Pancreas (tissue), 10 donors: ENCODE measurements around the gene PAX2. TPM values are rescaled to one million over a fixed set of nuclear protein-coding genes. Genes with fewer than 3 reads are reported as not detected.

Source experiments
- ATAC-seq, 4 donors: fragments of 200-7000 bp; cut with Tn5 transposase; one replicate each; pipeline versions ENCODE4 v1.8.0 to v1.9.1; 2020; ENCODE audit warnings: mild to moderate bottlenecking in 4 of 4, moderate library complexity in 4 of 4
- DNase-seq, 6 donors: peaks; one replicate each; pipeline ENCODE4 v3.0.0-alpha.2; 2020
- FAIRE-seq: peaks from 2 replicates; lab custom pipeline; 2012; peaks lifted over from hg19 to GRCh38; lab: Jason Lieb, UNC
- H3K27ac ChIP-seq, 4 donors: fragments of 200-600 bp; sonication (generic); 1 replicate in 3 of 4; 2 replicates in 1 of 4; pipeline versions ENCODE4 v1.5.0 to v1.8.0; 2020
- H3K27me3 ChIP-seq, 4 donors: fragments of 200-600 bp; one replicate each; pipeline ENCODE4 v1.8.0; 2021
- H3K36me3 ChIP-seq, 3 donors: fragments of 200-600 bp; sonication (generic) in 1 of 3; one replicate each; pipeline versions ENCODE4 v1.5.0 to v1.8.0; 2020 to 2021
- H3K4me1 ChIP-seq, 3 donors: fragments of 200-600 bp; one replicate each; pipeline ENCODE4 v1.8.0; 2021
- H3K4me3 ChIP-seq, 4 donors: fragments of 200-600 bp; sonication (generic) in 2 of 4; one replicate each; pipeline versions ENCODE4 v1.5.0 to v1.8.0; 2020 to 2021
- H3K9me3 ChIP-seq, 4 donors: fragments of 200-600 bp; one replicate each; pipeline ENCODE4 v1.8.0; 2021
- WGBS, 2 donors: extraction: QIAGEN DNeasy Blood & Tissue Kit; methylation state at CpG; one replicate each; pipeline ENCODE4 v1.1.7; 2013; 5-methylcytosine and 5-hydroxymethylcytosine counted together
- intact Hi-C, 3 donors: fragments of 100-400 bp; cut with DNase I; formaldehyde crosslinking; loops; one replicate each; pipeline versions ENCODE4 v1.11.1 to v1.14.2; 2022
- polyA plus RNA-seq, 2 donors: library from polyadenylated mRNA; stranded (reverse); fragments of 200-250 nt; gene quantifications; one replicate each; pipeline ENCODE4 v1.2.3, GENCODE V29; 2013
- total RNA-seq, 6 donors: library from RNA; stranded (reverse); fragmentation: NEBNext Ultra II Directional in 4 of 6; extraction: Animal tissue kit (Norgen Biotek cat#: 25700) in 4 of 6; gene quantifications; one replicate each; pipeline versions ENCODE4 v1.2.1 to v1.2.4, GENCODE V29; 2021 to 2023
- TF ChIP-seq, protein P1 (sequence below), 4 donors: fragments of 200-600 bp; sonication (generic) in 3 of 4; IDR thresholded peaks; one replicate each; pipeline versions ENCODE4 v1.5.0 to v1.8.0; 2021; ENCODE audit warnings: antibody characterized with exemption in 4 of 4
- donor health status: healthy with polysubstance abuse.
- donor health status: DM: no; HTN: no; CAD: no; lungs with moderate emphysema.
- donor health status: DM: no; HTN: no; CAD: no.
- donor health status: control.
- donor health status: control.
- donor health status: Bipolar disorder and iron deficiency.
- donor health status: DM: yes; HTN: yes; CAD: no.
- donor health status: DM: no; HTN: no; CAD: no.
- donor health status: DM: no; HTN: no; CAD: no.
- donor health status: DM: yes; HTN: yes; CAD: no.

PAX2 gene
- total and polyA plus RNA-seq, 8 donors = 0.07 to 0.49 (median 0.26) TPM

DNA sequence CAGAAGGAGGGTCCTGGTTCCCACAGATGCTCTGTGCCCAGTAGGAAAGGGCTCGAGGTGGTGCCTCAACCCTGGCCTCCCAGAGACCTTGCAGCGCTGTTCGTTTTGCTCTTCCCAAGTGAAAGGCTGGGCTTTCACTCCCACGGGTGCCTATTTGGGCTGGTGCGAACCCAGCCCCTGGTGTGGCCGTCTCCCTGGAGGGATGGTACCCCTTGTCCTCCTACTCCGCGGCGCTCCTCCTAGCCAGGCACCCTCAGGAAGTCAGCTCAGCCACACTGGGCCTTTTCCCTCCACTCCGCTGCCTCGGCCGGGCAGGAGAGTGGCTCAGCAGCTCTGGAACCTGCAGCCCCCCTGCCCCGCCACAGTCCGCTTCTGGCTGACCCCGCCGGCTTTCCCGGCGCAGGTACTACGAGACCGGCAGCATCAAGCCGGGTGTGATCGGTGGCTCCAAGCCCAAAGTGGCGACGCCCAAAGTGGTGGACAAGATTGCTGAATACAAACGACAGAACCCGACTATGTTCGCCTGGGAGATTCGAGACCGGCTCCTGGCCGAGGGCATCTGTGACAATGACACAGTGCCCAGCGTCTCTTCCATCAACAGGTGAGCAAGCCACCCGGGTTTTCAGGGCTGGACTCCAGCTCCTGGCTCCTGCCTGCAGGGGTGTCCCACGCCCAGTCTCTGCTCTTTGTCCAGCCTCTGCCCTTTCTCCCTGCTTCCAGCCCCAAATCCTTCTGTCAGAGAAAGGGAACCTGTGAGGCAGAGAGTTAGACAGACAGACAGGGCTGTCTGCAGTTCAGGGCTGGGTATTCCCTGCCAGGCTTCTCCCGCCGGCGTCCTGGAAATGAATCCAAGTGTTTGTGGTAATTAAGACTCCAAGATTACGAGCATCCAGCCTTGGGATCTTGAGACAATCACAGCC lies 5.2 kb downstream of the PAX2 start:
- H3K27me3 ChIP-seq = peaks cover 0 to 48% (median 9%) of the 10 kb centered on the region in 4 donors
- no peak for FAIRE-seq
- ATAC-seq = no peak

DNA sequence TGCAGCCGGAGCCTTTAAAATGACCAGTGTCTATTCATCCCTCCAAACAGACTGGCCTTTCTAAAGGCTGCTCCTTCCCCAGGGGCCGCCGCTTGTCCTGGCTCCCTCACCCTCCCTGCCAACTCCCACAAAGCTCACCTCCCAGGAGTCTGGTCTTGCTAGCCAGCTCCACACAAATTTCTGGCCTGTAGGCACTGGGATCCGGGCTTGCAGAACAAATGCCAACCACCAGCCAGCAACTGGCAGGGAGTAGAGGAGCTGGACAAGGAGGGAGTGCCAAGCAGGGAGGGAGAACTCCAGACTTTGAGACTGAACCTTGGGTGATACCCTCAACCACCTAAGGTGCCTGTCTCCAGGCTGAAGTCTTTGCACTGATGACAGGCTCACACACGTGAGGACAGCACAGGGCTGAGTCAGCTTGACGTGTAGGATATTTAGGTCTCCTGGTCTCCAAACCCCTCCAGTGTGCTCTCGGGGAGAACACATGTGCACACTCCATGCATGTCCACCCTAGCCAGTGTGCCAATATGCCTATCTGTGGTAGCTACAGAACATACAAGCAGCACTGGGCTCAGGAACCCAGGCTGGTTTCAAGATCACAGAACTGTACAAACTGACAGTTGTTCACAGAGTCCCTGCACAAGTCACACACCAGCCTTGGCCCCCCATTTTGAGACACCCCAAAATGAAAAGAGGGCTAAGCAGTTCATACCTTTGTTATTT lies 6.0 kb downstream of the PAX2 start:
- H3K27me3 ChIP-seq = peaks cover 0 to 48% (median 6%) of the 10 kb centered on the region in 4 donors
- no peak for FAIRE-seq

More for the DNA sequence above, 5.2 kb downstream of the PAX2 start:
- intact Hi-C loops = no loop called here
- WGBS, 2 donors = 9 to 10% methylated on average over 37 of the region's 37 CpGs
- Histone ChIP-seq H3K27ac (no peak overlapping the region), H3K36me3 (no peaks in the 10 kb centered on the region), H3K4me3 (no peak overlapping the region), H3K9me3 (no peaks in the 10 kb centered on the region), H3K4me1 (peaks cover 0 to 10% (median 0%) of the 10 kb centered on the region in 3 donors)
- TF ChIP-seq, protein P1, sequence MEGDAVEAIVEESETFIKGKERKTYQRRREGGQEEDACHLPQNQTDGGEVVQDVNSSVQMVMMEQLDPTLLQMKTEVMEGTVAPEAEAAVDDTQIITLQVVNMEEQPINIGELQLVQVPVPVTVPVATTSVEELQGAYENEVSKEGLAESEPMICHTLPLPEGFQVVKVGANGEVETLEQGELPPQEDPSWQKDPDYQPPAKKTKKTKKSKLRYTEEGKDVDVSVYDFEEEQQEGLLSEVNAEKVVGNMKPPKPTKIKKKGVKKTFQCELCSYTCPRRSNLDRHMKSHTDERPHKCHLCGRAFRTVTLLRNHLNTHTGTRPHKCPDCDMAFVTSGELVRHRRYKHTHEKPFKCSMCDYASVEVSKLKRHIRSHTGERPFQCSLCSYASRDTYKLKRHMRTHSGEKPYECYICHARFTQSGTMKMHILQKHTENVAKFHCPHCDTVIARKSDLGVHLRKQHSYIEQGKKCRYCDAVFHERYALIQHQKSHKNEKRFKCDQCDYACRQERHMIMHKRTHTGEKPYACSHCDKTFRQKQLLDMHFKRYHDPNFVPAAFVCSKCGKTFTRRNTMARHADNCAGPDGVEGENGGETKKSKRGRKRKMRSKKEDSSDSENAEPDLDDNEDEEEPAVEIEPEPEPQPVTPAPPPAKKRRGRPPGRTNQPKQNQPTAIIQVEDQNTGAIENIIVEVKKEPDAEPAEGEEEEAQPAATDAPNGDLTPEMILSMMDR (IDR thresholded peaks at IDR 0.05) = no peak
- DNase-seq = no peak

DNA sequence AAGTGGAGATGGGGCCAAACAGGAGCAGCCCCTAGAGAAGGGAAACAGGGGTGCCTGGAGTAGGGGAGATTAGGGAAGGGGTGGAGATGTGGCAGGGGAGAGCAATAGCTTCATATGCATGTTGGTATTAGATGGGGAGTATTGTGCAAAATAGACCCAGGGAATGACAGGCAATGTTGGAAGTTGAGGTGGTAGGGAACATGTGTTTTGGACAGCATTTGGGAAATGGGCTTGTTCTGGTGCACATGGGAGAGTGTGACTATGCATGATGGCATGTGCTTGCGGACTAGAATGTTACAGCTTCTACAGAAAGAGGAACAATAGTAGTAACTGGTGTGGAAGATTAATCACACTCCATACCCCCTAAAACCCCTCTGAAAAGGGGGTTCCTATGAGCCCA lies 10.4 kb downstream of the PAX2 start:
- Histone ChIP-seq H3K27me3 (peaks cover 0 to 22% (median 0%) of the 10 kb centered on the region in 4 donors), H3K9me3 (no peaks in the 10 kb centered on the region), H3K27ac (no peak overlapping the region), H3K4me3 (no peak overlapping the region), H3K4me1 (no peaks in the 10 kb centered on the region), H3K36me3 (no peaks in the 10 kb centered on the region)
- 93% methylated on average over 1 of the region's 1 CpG for WGBS, 2 donors
- TF ChIP-seq, protein P1 (IDR thresholded peaks at IDR 0.05) = no peak
- FAIRE-seq (no peak), DNase-seq (no peak), ATAC-seq (no peak)
- intact Hi-C loops = no loop called here

More for the DNA sequence above, 6.0 kb downstream of the PAX2 start:
- Histone ChIP-seq H3K27ac (no peak overlapping the region), H3K4me1 (peaks cover 0 to 6% (median 0%) of the 10 kb centered on the region in 3 donors), H3K9me3 (no peaks in the 10 kb centered on the region), H3K4me3 (no peak overlapping the region), H3K36me3 (no peaks in the 10 kb centered on the region)
- TF ChIP-seq, protein P1 (IDR thresholded peaks at IDR 0.05) = no peak
- DNase-seq = no peak
- intact Hi-C loops = no loop called here
- ATAC-seq = no peak
- WGBS, 2 donors = 35 to 36% methylated on average over 7 of the region's 7 CpGs

DNA sequence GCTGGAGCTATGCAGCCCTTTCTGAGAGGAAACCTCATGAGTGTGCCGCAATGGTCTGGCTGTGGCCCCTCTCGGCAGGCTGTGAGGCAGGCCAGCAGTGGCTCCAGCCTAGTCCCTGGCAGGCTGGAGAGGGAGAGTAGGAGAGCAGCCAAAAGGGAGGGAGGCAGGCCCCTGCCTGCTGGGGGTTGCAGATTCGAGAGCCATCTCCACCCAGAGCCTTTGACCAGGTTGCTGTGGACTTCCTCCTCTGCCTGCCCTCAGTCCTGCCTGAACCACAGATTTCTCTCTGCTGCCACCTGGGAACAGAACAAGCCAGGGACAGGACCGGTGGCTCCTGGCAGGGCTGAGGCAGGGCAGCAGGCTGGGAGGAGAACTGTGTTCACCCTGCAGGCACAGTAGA lies 13.9 kb downstream of the PAX2 start:
- Histone ChIP-seq H3K27ac (no peak overlapping the region), H3K9me3 (no peaks in the 10 kb centered on the region), H3K4me1 (no peaks in the 10 kb centered on the region), H3K4me3 (no peak overlapping the region), H3K27me3 (peaks cover 0 to 8% (median 0%) of the 10 kb centered on the region in 4 donors), H3K36me3 (no peaks in the 10 kb centered on the region)
- FAIRE-seq = no peak
- ATAC-seq = peak in 1 of 4 donors; percentile 45
- intact Hi-C loops = no loop called here
- WGBS, 2 donors = 58 to 61% methylated on average over 4 of the region's 4 CpGs
- TF ChIP-seq, protein P1 (IDR thresholded peaks at IDR 0.05) = no peak
- DNase-seq = no peak
